ENCODE results near the gene ELL3. TPM values are rescaled to one million over a fixed set of nuclear protein-coding genes. Genes with fewer than 3 reads are reported as not detected.

ELL3 gene
- total RNA-seq, 6 experiments from 2014 or later, result 0.39 to 2.0 (median 1.7) TPM

DNA sequence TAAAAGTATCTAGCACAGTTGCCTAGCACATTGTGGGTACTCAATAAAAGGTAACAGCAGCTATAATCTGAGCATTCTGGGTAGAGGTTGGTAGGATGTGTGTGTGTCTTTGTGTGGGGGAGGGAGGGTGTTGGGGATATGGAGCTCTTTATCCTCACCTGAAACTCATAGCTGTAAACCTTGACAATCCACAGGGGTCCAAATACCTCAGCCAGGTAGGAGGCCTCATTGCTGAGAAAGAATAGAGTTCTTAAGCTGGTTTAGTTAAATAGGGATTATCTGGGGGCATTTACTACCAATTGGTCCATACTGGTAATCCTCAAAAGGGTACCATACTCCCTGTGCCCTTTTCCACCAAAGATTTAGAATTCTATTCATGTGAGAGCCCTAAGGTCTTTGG lies 19.2 kb upstream of the ELL3 start:
- TF ChIP-seq POLR2A (IDR thresholded peaks at IDR 0.05) (no peak), CTCF (IDR thresholded peaks at IDR 0.05) (no peak)
- intact Hi-C loops (cut with DNase I), result no loop called here
- Histone ChIP-seq H3K9me3 (no peaks in the 10 kb centered on the region), H3K27ac (no peak overlapping the region), H3K27me3 (no peaks in the 10 kb centered on the region), H3K4me1 (peaks cover 0 to 21% (median 8%) of the 10 kb centered on the region in 4 donors), H3K36me3 (peaks cover 0 to 30% (median 19%) of the 10 kb centered on the region in 4 donors), H3K4me3 (no peak overlapping the region)
- no peak for DNase-seq
- ATAC-seq, result no peak

DNA sequence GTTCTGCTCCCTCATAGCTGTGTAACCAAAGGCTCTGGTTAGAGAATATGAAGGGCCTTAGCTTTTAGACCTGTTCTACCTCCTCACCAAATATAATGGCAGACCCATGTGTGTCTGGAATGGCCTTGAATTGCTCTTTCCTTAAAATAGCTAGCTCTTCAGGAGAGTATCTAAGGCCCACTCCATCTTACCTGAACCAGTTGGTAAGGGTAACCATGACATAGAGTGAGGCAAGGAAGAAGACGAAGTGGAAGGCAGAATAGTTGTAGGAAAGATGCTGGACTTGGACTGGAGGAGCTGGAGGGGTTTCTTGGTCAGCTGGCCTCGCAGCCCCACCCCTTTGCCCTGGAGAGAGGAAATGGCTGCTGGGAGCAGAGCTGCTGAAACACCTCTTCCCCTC lies 18.4 kb upstream of the ELL3 start:
- TF ChIP-seq POLR2A (IDR thresholded peaks at IDR 0.05) (no peak), CTCF (IDR thresholded peaks at IDR 0.05) (no peak)
- Histone ChIP-seq H3K27me3 (no peaks in the 10 kb centered on the region), H3K9me3 (no peaks in the 10 kb centered on the region), H3K4me1 (peaks cover 0 to 21% (median 8%) of the 10 kb centered on the region in 4 donors), H3K36me3 (peaks cover 0 to 30% (median 19%) of the 10 kb centered on the region in 4 donors), H3K4me3 (no peak overlapping the region), H3K27ac (peak overlapping the region in 2 of 3 donors; percentile 14 to 22)
- no peak for ATAC-seq
- no peak for DNase-seq
- intact Hi-C loops (cut with DNase I), result no loop called here
- 74% methylated on average over 2 of the region's 2 CpGs for WGBS (ENCODE audit: insufficient coverage, low coverage, low lambda C conversion rate, missing lambda C conversion rate)

DNA sequence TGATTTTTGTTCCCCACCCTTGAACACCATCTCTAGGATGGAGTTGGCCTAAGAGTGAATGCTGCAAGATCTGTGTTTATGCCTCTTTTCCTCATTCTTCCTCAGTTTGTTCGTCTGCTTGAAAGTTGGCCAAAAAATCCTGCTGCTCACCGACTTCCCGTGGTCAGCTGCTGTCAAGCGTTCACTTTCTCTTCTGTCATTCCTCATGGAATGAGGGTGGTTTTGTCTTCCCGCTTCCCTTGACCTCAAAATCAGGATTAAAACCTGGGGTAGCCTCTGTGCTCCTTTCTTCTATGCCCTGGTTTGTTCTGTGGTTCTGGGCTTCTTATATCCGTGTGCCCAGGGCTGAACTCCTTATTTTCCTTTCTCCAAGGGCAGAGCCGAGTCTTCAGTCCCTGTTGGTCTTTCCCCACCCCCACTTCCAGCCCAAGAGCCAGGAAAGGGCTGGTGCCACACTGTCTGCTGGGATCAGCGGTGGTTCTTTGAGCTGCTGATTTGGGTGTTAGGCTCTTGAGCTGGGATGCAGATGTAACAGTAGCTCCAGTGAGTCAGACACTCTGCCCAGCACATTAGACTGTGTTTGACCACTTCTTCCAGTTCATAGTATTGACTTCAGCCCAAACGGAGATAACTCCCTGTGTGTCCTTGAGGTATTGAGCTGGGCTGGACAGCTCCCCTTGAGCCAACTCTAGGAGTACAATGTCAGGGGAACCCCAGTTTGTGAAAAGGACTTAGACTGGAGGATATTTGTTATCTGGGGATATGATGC lies 17.7 kb upstream of the ELL3 start:
- ATAC-seq (no peak), DNase-seq (no peak)
- peaks cover 0 to 30% (median 19%) of the 10 kb centered on the region in 4 donors for H3K36me3 ChIP-seq
- peaks cover 0 to 21% (median 8%) of the 10 kb centered on the region in 4 donors for H3K4me1 ChIP-seq
- no peaks in the 10 kb centered on the region for H3K9me3 ChIP-seq
- intact Hi-C loops (cut with DNase I), result no loop called here
- WGBS (ENCODE audit: insufficient coverage, low coverage, low lambda C conversion rate, missing lambda C conversion rate), result 70% methylated on average over 5 of the region's 9 CpGs
- no peaks in the 10 kb centered on the region for H3K27me3 ChIP-seq
- H3K4me3 ChIP-seq, result peak overlapping the region in 1 of 3 donors; percentile 93
- peak overlapping the region in 2 of 3 donors; percentile 14 to 99 for H3K27ac ChIP-seq
- no peak for TF ChIP-seq CTCF (IDR thresholded peaks at IDR 0.05)
- no peak for TF ChIP-seq POLR2A (IDR thresholded peaks at IDR 0.05)

- intact Hi-C loops (cut with DNase I), result no loop called here
- TF ChIP-seq POLR2A (IDR thresholded peaks at IDR 0.05) (no peak), CTCF (IDR thresholded peaks at IDR 0.05) (no peak)
- whole genome bisulfite sequencing (ENCODE audit: insufficient coverage, low coverage, low lambda C conversion rate, missing lambda C conversion rate), result 75% methylated on average over 9 of the region's 10 CpGs
- Histone ChIP-seq H3K4me3 (peak overlapping the region; percentile 90 to 94 (median 93)), H3K4me1 (peaks cover 0 to 21% (median 8%) of the 10 kb centered on the region in 4 donors), H3K9me3 (no peaks in the 10 kb centered on the region), H3K36me3 (peaks cover 0 to 30% (median 19%) of the 10 kb centered on the region in 4 donors), H3K27me3 (no peaks in the 10 kb centered on the region), H3K27ac (peak overlapping the region; percentile 98 to 99 (median 99))
- ATAC-seq (no peak), DNase-seq (no peak)
Observed at GRCh38 chr15:43793647-43794046, 16.9 kb upstream of the ELL3 start.

Data from right lobe of liver (tissue), 6 donors.